HG03521 (cell line): ENCODE results near the gene CD276.
"Not testable (repeated sequence)": the region's sequence is repeated elsewhere in the genome, so short reads cannot be mapped to it uniquely, and the experiment has no call there.

ENCODE experiments used
- ATAC-seq: cut with Tn5 transposase; IDR thresholded peaks from one replicate; pipeline ENCODE4 v1.9.1; 2021; ENCODE audit warnings: mild to moderate bottlenecking, moderate library complexity; ENCODE audit not compliant: unreplicated experiment

Gene CD276

DNA sequence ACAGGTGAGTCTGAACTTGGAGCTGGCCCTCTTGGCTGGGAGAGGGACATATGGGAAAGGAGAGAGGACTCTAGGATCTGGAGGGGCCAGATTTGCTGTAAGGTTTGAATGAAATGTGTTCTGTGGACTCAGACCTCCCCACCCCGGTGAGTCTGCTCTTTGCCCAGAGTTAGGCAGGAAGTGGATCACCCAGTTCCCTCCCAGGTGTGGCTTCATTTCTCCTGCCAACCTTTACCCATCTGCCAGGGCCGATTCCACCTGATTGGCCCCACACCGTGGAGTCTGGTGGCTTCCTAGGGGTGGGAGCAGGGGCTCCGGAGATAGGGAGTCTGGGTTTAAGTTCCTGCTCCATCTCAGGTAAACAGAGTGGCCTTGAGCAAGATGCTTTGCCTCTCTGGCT, 25.5 kb downstream of the CD276 start:
- no peak for ATAC-seq

DNA sequence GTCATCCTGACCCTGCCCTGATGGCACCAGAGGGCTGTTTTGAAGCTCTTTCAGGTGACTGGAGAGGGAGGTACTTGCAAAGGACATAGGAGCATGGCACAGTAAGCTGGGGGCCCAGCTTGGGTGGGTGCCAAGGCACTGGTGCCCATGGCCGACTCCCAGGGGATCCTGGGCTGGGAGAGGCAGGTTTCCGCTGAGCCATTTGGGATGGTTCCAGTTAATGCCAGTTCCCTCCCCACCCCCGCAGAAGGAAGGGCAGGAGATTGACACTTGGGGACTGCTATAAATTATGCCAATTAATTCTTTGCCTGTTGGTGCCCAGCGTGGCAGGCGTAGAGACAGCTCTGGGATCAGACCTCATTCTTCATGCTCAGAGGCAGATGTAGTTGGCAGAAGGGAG, 26.1 kb downstream of the CD276 start:
- ATAC-seq = no peak

DNA sequence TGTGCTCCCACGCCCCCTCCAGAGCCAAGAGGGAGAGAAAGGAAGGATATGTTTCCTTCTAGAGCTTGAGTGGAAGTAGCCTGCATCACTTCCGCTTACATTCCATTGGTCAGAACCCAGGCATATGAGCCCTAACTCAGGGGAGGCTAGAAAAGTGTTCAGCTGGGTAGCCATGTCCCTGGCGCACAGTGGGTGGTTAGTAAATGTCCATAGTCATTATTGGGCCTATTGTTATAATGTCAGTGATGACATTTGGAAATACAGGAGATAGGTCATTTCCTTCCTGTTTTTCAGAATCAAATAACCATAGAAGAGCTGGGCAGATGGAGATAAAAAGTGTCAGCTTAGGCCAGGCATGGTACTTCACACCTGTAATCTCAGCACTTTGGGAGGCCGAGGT, 27.3 kb downstream of the CD276 start:
- ATAC-seq = no peak

DNA sequence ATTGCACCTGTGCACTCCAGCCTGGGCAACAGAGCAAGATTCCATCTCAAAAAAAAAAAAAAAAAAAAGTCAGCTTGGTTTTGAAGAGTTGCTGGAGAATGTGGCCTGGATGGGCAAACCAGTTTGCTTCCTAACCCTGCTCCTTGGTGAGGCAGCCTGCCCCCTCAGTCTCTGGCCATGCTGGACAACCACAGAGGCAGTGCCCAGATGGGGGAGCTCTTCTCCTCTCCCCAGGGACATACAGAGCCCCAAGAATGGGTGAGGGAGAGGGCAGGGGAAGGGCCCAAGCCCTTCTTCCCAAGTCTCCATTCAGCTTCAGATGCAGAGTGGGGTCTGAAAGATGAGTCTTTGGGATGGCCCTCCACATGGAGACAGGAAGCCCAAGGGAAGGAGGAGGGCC, 27.9 kb downstream of the CD276 start:
- ATAC-seq = no peak

DNA sequence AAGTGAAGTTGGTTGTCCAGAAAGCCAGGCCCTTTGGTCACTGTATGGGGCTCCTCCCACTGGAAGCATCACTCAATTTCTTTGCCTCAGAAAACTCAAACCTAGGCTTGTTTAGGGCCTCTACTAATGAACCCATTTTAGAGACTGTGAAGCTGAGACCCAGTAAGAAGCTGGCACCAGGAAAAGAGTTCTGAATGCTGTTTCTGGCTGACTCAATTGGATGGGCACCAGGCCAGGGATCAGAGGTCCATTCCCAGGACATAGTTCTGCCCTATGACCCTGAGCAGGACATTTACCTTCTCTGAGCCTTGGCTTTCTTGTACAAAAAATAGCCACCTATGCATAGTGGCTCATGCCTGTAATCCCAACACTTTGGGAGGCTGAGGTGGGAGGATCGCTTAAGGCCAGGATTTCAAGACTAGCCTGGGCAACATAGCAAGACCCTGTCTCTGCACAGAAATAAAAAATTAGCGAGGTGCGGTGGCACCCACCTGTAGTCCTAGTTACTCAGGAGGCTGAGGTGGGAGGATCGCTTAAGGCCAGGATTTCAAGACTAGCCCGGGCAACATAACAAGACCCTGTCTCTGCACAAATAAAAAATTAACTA, 30.6 kb downstream of the CD276 start:
- ATAC-seq = no peak

DNA sequence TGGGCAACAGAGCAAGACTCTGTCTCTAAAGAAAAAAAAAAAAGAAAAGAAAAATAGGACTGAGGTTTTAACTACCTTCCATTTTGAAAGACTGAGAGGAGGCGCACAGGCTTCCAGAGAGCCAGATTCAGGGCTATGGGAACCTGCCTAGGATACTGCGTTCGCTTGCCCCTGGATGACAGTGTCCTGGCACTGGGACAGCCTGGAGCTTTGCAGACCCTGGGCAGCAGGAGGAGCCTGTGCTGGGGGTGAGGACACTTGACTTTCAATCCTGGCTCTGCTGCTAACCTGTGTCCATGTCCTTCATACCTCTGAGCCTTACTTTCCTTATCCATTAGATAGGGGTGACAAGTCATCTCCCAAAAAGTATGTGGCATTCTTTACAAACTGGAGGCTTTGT, 31.2 kb downstream of the CD276 start:
- ATAC-seq = no peak

DNA sequence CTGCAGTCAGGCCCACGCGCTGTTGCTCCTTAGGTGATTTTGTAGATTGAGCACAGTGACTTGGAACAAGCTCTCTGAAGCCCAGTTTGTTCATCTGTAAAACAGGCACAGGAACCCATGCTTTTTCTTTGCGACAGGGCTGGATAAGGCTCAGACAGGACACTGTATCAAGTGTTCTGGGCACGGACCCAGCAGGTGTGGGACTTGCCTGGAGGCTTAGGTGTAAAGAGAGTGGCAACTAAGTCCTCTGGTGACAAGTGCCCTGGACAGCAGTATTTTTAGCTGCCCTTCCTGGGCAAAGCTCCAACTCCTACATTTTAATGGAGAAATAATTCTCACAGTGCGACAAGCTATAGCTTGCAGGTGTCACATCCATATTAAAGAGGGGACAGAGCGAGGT, 32.2 kb downstream of the CD276 start:
- ATAC-seq = no peak

DNA sequence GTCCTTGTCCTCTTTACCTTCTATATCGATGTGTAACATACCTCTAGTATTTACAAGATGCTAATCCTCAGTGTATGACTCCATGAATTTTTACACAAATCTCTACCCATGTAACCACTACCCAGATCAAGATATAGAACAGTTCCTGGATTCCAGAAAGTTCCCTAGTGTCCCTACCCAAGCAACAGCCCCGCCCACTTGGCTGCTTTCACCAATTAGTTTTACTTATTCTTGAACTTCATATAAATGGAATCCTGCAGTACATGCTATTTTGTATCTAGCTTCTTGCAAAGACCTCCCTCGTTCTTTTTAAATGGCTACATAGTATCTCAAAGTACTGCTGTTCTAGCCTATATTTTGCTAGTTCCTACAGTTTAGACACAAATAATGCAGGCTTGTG, 33.0 kb downstream of the CD276 start:
- no peak for ATAC-seq

DNA sequence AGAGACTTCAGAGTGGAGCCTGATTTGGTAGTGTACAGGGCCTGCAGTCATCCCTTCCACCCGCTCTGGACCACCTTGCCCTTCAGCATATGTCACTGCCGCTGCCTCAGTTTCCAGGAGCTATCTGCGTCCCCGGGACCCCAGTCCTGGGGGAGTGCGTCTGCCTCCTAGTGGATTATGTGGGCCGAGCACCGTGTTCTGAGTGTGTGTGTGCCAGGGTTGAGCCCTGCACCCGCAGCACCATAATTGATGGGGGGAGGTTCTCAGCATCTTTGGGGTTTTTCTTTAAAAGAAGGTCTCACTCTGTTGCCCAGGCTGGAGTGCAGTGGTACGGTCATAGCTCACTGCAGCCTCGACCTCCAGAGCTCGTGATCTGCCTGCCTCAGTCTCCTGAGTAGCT, 33.6 kb downstream of the CD276 start:
- ATAC-seq = no peak

DNA sequence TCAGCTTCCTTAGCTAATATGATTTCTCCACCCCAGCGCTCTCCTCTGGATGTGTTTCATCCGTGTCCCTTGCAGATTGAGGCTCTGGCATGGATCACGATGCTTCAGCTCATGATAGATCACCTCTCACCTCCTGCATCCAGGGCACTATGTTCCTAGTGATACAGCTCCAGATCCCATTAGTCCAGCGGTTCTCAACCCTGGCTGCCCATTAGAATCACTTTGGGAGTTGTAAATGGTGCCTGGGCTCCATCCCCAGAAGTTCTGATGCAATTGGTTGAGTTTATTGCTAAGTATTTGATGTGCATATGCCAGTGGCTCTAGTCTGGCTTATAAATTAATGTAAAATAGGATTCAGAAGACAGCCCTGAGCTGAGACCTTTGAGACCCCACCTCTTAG, 34.5 kb downstream of the CD276 start:
- no peak for ATAC-seq

DNA sequence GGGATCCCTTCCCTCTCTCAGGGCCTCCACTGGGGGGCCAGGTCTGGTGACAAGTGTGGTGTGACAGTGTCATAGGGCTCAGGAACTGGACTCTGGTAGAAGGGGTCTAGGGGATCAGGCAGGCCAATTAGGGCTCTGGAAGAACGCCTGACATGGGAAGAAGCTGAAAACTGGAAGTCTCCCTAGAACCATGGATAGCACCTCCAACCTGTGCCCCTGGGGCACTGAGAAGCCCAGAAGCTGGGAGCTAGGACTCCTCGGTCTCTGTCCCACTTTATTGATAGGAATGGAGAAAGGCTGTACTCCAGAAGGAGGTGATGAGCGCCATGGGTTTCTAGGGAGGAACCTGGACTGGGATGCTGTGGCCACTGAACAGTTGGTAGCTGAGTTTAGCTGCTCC, 38.2 kb downstream of the CD276 start:
- ATAC-seq = no peak

DNA sequence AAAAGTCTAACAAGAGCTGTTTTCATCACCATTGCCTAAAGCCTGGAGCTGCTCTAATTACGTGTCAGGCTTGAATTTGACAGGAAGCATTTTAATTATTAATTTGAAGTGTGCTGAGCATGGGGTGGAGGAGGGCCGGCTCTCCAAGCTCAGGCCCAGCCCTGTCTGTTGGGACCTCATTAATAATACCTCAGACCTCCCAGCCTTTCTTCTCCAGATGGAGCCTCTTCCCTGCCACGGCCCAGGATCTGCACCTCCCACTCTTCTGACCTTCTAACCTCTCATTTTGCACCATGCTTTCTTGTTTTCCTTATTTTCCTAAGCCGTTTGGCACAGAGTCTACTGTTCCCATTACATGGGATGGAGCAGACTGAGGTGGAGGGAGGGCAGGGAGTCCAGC, 39.0 kb downstream of the CD276 start:
- no peak for ATAC-seq

DNA sequence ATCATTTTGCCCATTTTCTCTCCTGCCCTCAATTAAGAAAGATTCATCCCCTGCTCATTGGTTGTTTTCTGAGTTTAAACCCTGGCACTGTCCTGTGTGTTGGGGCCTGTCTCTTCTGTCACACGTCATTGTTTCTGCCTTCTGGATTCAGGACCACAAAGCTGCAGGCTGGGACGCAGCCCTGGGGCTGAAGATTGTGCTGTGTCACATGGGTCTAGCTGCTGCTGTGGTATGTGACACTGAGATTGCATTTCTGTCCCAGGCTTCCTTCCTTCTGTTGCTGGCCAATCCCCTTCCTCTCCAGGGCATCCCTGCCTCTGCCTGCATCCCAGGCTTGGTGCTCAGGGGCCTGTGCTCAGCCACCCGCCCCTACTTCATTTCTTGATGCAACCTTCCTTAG, 40.0 kb downstream of the CD276 start:
- no peak for ATAC-seq

DNA sequence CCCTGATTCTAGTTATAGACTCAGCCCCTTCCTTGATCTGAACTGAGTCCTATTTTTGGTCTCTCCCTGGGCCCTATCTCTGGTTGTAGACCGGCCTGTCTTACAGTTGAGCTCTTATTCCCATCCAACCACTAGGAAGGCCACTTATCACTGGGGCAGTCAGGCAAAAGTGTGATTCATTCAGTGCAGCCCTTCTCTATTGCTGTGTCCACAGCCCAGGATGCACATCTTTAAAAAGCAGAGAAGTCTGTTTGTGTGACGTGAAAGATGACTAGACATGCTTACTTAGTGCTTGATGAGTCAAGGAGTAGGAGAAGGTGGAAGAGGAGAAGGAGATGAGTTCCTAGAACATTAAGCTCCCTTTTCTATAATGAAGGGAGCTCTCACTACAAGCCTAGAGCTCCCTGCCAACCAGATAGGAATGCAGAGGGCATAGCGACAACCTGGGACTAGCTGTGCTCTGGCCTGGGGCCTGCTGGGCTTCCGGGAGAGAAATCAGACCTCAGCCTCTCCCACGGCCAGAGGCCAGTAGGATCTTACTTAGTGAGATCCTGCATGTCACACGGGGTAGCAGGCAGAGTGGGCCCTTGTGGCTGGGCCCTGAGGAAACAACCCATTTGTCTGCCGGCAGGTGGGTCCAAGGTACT, 43.3 kb downstream of the CD276 start:
- ATAC-seq = no peak

DNA sequence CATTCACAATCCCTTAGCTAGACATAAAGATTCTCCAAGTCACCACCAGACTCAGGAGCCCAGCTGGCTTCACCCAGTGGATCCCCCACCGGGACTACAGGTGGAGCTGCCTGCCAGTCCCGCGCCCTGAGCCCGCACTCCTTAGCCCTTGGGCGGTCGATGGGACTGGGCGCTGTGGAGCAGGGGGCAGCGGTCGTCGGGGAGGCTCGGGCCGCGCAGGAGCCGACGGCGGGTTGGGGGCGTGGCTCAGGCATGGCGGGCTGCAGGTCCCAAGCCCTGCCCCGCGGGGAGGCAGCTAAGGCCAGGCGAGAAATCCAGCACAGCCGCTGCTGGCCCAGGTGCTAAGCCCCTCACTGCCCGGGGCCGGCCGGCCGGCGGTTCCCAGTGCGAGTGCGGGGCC, 47.9 kb downstream of the CD276 start:
- ATAC-seq = not testable (repeated sequence)

DNA sequence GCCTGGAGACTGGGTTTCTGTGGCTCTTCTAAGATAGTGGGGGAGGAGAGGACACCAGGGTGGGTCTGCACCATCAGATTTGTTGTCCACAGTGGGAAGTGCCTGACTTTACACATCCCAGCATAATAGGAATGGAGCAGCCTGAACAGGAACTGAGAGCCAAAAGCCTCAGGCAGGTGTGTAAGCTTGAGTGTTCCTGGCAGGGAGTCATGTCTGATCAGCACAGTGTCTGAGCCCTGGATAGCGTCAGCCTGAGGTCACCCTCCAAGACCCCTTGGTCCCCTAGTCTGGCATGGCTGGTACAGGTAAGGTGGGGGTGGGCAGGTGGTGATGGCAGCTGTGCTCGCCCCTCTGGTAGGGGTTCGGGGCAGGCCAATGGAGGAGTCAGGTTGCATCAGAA, 48.7 kb downstream of the CD276 start:
- ATAC-seq = no peak

DNA sequence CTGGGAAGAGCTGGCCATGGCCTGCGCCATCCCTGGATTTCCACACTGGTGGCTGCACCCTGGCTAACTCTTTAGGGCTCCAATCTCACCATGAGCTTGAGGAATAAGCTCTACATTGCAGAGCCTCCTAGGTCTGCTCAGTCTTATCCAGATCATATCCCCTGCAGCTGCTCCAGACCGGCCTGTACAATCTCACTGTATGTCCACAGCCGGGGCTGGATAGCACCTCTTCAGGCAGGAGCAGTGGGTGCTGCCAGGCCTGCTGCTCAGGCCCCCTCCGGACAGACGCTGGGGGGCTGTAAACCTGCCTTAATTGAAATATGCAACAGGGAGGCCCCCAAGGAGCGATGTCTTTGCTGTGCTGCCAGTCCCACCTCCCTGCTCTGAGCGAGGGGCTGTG, 53.4 kb downstream of the CD276 start:
- ATAC-seq = no peak

DNA sequence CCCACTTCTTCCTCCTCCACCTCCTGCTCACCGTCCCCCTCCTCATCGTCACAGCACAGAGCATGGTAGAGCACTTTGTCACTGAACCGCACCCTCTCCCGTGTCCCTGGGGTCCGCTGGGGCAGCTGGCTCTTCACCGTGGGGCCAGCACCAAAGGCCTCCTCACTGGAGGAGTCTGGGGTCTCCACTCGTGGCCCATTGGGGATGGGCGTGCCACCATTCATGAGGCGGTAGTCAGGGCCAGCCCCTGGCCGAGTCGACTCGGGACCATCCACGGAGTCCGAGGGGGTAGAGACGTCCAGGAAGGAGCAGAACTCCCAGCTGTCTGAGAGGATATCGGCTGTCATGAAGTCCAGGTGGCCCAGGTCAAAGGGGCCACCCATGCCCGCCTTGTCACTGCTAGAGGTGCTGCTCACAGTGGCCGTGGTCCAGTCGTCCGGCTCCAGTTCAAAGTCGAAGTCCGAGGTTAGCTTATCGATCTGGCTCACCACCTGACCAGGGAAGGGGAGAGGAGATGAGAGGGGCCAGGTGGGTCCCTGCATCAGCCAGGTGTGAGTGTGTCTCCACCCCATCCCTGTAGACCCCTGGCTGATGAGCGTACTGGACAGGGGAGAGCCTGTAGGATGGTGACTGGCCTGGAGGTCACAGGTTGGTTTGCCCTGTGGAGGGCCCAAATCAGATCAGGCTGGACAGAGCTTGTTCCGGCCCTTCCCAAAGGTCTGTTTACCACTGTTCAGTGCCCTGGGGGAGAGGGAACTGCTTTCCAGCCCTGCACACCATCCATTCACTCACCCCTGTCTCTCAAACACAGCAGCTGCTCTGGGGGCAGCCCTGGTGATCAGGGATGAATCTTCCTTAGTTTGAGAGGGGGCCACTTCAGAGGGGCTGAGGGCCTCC, 56.2 kb downstream of the CD276 start:
- ATAC-seq = no peak

DNA sequence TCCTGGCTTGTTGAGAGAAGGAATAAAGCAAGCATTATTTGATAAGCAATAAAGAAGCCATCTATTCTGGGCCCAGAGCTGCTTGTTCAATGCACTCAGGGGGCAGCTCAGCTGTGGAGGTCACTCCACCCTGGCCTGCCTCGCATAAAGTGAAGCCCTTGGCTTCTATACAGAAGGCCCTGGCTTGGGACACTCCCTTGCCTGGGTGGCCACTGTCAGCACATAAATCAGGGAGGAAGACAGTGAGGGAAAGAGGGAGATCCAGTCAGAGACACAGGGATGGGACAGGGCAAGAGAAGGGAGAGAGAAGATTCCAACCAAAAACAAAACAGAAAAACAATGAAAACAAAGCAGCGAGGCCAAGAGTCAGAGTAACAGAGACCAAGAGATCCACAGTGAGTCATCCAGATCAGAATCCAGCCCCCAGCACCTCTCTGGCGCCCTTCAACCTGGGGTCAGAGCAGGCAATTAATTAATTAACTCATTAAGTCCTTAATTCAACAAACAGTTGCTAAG, 57.2 kb downstream of the CD276 start:
- ATAC-seq = no peak

DNA sequence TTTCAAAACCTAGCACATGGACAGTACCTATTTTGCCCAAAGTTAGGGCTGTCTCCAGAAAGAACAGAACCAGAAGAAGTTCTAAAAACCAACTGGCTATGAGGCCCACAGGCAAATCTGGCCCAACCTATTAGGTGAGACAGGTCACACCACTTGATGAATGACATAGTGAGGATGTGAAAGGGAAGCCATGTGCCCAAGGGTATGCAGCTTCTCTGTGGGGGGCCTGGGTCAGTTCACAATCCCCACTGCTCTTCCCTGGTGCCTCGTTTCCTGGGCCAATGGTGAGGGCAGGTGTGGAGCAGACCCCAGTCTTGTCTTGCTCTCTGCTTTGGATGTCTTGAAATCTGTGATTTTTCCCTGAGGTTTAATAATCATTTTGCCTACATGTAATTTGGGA, 60.1 kb downstream of the CD276 start:
- ATAC-seq = no peak

DNA sequence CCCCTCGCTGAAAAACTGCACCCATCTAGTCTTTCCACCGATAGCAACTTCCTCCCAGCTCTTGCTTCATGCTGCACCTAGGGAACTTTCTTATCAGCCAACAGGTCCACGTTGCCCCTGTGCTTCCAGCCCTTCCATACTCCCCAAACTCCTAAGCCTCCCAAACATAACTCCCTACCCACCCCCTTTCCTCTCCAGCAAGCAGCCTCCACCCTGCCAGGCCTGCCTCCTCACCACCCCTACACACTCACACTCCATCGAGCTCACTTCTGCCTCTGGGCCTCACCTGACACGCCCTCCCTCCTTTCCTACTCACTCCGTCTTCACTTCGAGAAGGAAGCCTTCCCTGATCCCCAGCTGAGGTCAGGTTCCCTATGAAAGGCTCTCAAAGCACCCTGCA, 60.9 kb downstream of the CD276 start:
- ATAC-seq = no peak

DNA sequence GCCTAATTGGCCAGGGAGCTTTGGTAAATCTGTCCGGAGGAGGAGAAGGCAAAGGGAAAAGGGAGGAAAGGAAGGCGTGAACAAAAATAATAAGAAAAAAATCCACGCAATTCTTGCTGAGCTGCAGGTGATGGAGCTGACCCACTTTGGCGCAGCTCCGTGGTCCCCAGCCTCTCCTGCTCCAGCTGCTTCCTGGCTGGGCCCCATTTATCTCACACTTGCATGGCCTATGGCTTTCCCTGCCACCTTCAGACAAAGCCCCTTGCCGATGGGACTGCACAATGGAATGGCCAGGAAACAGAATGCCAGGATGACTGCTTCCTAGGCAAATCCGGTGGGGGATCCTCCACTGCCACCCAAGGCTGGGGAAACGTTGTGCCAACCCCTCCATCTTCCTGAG, 62.1 kb downstream of the CD276 start:
- no peak for ATAC-seq
